OCI-LY7 (cell line): Measurements from ENCODE around the gene GPR15.

Experiments
- EZH2phosphoT487 ChIP-seq: fragments of 200-600 bp; sonication (generic); IDR thresholded peaks from 2 replicates; pipeline ENCODE4 v1.6.1; 2018; ENCODE audit warnings: low read depth, borderline replicate concordance, mild to moderate bottlenecking, mixed run types, antibody characterized with exemption, low read length, moderate library complexity, mixed read lengths
- TF ChIP-seq, protein P1 (sequence below): fragments of 200-600 bp; sonication (generic); conservative IDR thresholded peaks from 2 replicates; pipeline ENCODE4 v1.5.1; 2014; ENCODE audit warnings: mild to moderate bottlenecking, antibody characterized with exemption, low read length, moderate library complexity, mixed read lengths

- TF ChIP-seq, protein P1, sequence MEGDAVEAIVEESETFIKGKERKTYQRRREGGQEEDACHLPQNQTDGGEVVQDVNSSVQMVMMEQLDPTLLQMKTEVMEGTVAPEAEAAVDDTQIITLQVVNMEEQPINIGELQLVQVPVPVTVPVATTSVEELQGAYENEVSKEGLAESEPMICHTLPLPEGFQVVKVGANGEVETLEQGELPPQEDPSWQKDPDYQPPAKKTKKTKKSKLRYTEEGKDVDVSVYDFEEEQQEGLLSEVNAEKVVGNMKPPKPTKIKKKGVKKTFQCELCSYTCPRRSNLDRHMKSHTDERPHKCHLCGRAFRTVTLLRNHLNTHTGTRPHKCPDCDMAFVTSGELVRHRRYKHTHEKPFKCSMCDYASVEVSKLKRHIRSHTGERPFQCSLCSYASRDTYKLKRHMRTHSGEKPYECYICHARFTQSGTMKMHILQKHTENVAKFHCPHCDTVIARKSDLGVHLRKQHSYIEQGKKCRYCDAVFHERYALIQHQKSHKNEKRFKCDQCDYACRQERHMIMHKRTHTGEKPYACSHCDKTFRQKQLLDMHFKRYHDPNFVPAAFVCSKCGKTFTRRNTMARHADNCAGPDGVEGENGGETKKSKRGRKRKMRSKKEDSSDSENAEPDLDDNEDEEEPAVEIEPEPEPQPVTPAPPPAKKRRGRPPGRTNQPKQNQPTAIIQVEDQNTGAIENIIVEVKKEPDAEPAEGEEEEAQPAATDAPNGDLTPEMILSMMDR, result no peak
- TF ChIP-seq EZH2phosphoT487, result no peak
Observed at GRCh38 chr3:98556164-98557130, 24.7 kb downstream of the GPR15 start.
